Colonic mucosa (tissue), 4 donors: ENCODE results near the gene ADGRV1. TPM values are rescaled to one million over a fixed set of nuclear protein-coding genes. Genes with fewer than 3 reads are reported as not detected.

Experiments
- DNase-seq: peaks from one replicate; pipeline ENCODE4 v3.0.0-alpha.2; 2020
- H3K27ac ChIP-seq: fragments of 200-600 bp; one replicate; pipeline ENCODE4 v1.8.0; 2021
- H3K27me3 ChIP-seq: fragments of 200-600 bp; one replicate; pipeline ENCODE4 v1.8.0; 2021
- H3K36me3 ChIP-seq: fragments of 200-600 bp; one replicate; pipeline ENCODE4 v1.8.0; 2021
- H3K4me1 ChIP-seq: fragments of 200-600 bp; one replicate; pipeline ENCODE4 v1.8.0; 2021; ENCODE audit warnings: mild to moderate bottlenecking
- H3K4me3 ChIP-seq: fragments of 200-600 bp; one replicate; pipeline ENCODE4 v1.8.0; 2021
- H3K9ac ChIP-seq, 2 donors: one replicate each; pipeline ENCODE4 v1.7.0; 2013; ENCODE audit warnings: control low read depth in 2 of 2, low read depth in 2 of 2, low read length in 2 of 2
- H3K9me3 ChIP-seq: fragments of 200-600 bp; one replicate; pipeline ENCODE4 v1.8.0; 2021
- CTCF ChIP-seq: fragments of 200-600 bp; IDR thresholded peaks from one replicate; pipeline ENCODE4 v1.8.0; 2022; ENCODE audit warnings: antibody characterized with exemption, mild to moderate bottlenecking
- intact Hi-C: fragments of 100-400 bp; cut with DNase I; formaldehyde crosslinking; loops from one replicate; pipeline ENCODE4 v1.14.1; 2022
- total RNA-seq, 2 donors: library from RNA; stranded (reverse); fragmentation: NEBNext Ultra II Directional in 1 of 2; extraction: Animal tissue kit (Norgen Biotek cat#: 25700) in 1 of 2; gene quantifications; one replicate each; pipeline ENCODE4 v1.2.1, GENCODE V29; 2021
- donor health status: healthy.
- donor health status: DM: no; HTN: no; CAD: no.
- donor health status: DM: no; HTN: no; CAD: no.

Gene ADGRV1
- total RNA-seq, 2 donors from 2014 or later = 5.1 to 12.9 TPM

- H3K4me1 ChIP-seq = no peaks in the 10 kb centered on the region
- H3K27ac ChIP-seq = no peak overlapping the region
- H3K36me3 ChIP-seq = no peaks in the 10 kb centered on the region
- intact Hi-C loops = no loop called here
- no peak for DNase-seq
- H3K27me3 ChIP-seq = no peaks in the 10 kb centered on the region
- H3K9ac ChIP-seq = no peak overlapping the region
- no peak for TF ChIP-seq CTCF
- H3K9me3 ChIP-seq = no peaks in the 10 kb centered on the region
- no peak overlapping the region for H3K4me3 ChIP-seq
These were observed 611.7 kb downstream of the ADGRV1 start for GRCh38 chr5:91170266-91170665.

GRCh38 chr5:91171322-91171721, 612.7 kb downstream of the ADGRV1 start:
- TF ChIP-seq CTCF = no peak
- no peak for DNase-seq
- no peak overlapping the region for H3K9ac ChIP-seq

GRCh38 chr5:91174396-91174795, 615.8 kb downstream of the ADGRV1 start:
- no peak for DNase-seq
- no peak overlapping the region for H3K27ac ChIP-seq
- intact Hi-C loops = no loop called here
- no peaks in the 10 kb centered on the region for H3K4me1 ChIP-seq
- H3K27me3 ChIP-seq = no peaks in the 10 kb centered on the region
- no peak overlapping the region for H3K9ac ChIP-seq
- no peaks in the 10 kb centered on the region for H3K9me3 ChIP-seq
- no peak for TF ChIP-seq CTCF
- no peak overlapping the region for H3K4me3 ChIP-seq
- H3K36me3 ChIP-seq = no peaks in the 10 kb centered on the region

More at GRCh38 chr5:91171322-91171721, 612.7 kb downstream of the ADGRV1 start:
- H3K4me1 ChIP-seq = no peaks in the 10 kb centered on the region
- H3K27ac ChIP-seq = no peak overlapping the region
- no peaks in the 10 kb centered on the region for H3K27me3 ChIP-seq
- intact Hi-C loops = no loop called here
- no peaks in the 10 kb centered on the region for H3K36me3 ChIP-seq
- H3K4me3 ChIP-seq = no peak overlapping the region
- no peaks in the 10 kb centered on the region for H3K9me3 ChIP-seq

GRCh38 chr5:91175708-91176107, 617.1 kb downstream of the ADGRV1 start:
- Histone ChIP-seq H3K4me3 (no peak overlapping the region), H3K4me1 (no peaks in the 10 kb centered on the region), H3K36me3 (no peaks in the 10 kb centered on the region), H3K9me3 (no peaks in the 10 kb centered on the region), H3K27ac (no peak overlapping the region), H3K9ac (no peak overlapping the region), H3K27me3 (no peaks in the 10 kb centered on the region)
- TF ChIP-seq CTCF = no peak
- no peak for DNase-seq
- intact Hi-C loops = no loop called here

GRCh38 chr5:91176288-91177016, 617.9 kb downstream of the ADGRV1 start:
- TF ChIP-seq CTCF = no peak
- DNase-seq = no peak
- Histone ChIP-seq H3K4me3 (no peak overlapping the region), H3K36me3 (no peaks in the 10 kb centered on the region), H3K4me1 (no peaks in the 10 kb centered on the region), H3K27ac (no peak overlapping the region), H3K9me3 (no peaks in the 10 kb centered on the region), H3K9ac (no peak overlapping the region), H3K27me3 (no peaks in the 10 kb centered on the region)
- intact Hi-C loops = no loop called here
